Measurements from ENCODE around the gene CEP72.
"Not testable (repeated sequence)": the region's sequence is repeated elsewhere in the genome, so short reads cannot be mapped to it uniquely, and the experiment has no call there.

The CEP72 gene

GRCh38 chr5:601771-602465 lies 10.2 kb upstream of the CEP72 start:
- no peak for DNase-seq

- DNase-seq = no peak
Measured at GRCh38 chr5:602466-603035, 9.6 kb upstream of the CEP72 start.

- DNase-seq = no peak
Measured at GRCh38 chr5:603081-603998, 8.8 kb upstream of the CEP72 start.

- no peak for DNase-seq
Measured at GRCh38 chr5:604391-604831, 7.7 kb upstream of the CEP72 start.

- DNase-seq = not testable (repeated sequence)
Measured at GRCh38 chr5:605090-605489, 7.0 kb upstream of the CEP72 start.

GRCh38 chr5:606061-606460 lies 6.1 kb upstream of the CEP72 start:
- DNase-seq = no peak

- DNase-seq = no peak
Measured at GRCh38 chr5:606526-607399, 5.4 kb upstream of the CEP72 start.

GRCh38 chr5:607541-608428 lies 4.4 kb upstream of the CEP72 start:
- no peak for DNase-seq

GRCh38 chr5:608429-609370 lies 3.4 kb upstream of the CEP72 start:
- DNase-seq = no peak

- no peak for DNase-seq
Measured at GRCh38 chr5:609506-609905, 2.6 kb upstream of the CEP72 start.

GRCh38 chr5:610011-610743 lies 2.0 kb upstream of the CEP72 start:
- no peak for DNase-seq

GRCh38 chr5:610744-611730 lies 1.1 kb upstream of the CEP72 start:
- no peak for DNase-seq

- DNase-seq = no peak
Measured at GRCh38 chr5:612498-613424, 621 bp downstream of the CEP72 start.

- DNase-seq = no peak
Measured at GRCh38 chr5:616484-617039, 4.4 kb downstream of the CEP72 start.

- no peak for DNase-seq
Measured at GRCh38 chr5:617896-618295, 5.8 kb downstream of the CEP72 start.

- no peak for DNase-seq
Measured at GRCh38 chr5:618450-618849, 6.3 kb downstream of the CEP72 start.

- no peak for DNase-seq
Measured at GRCh38 chr5:619444-619843, 7.3 kb downstream of the CEP72 start.
